ENCODE data around the gene PATL1.
A peak's percentile ranks its signal among the peaks of the same experiment; 100 is the strongest.
"Not testable (repeated sequence)": the region's sequence is repeated elsewhere in the genome, so short reads cannot be mapped to it uniquely, and the experiment has no call there.

The PATL1 gene, protein sequence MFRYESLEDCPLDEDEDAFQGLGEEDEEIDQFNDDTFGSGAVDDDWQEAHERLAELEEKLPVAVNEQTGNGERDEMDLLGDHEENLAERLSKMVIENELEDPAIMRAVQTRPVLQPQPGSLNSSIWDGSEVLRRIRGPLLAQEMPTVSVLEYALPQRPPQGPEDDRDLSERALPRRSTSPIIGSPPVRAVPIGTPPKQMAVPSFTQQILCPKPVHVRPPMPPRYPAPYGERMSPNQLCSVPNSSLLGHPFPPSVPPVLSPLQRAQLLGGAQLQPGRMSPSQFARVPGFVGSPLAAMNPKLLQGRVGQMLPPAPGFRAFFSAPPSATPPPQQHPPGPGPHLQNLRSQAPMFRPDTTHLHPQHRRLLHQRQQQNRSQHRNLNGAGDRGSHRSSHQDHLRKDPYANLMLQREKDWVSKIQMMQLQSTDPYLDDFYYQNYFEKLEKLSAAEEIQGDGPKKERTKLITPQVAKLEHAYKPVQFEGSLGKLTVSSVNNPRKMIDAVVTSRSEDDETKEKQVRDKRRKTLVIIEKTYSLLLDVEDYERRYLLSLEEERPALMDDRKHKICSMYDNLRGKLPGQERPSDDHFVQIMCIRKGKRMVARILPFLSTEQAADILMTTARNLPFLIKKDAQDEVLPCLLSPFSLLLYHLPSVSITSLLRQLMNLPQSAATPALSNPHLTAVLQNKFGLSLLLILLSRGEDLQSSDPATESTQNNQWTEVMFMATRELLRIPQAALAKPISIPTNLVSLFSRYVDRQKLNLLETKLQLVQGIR

DNA sequence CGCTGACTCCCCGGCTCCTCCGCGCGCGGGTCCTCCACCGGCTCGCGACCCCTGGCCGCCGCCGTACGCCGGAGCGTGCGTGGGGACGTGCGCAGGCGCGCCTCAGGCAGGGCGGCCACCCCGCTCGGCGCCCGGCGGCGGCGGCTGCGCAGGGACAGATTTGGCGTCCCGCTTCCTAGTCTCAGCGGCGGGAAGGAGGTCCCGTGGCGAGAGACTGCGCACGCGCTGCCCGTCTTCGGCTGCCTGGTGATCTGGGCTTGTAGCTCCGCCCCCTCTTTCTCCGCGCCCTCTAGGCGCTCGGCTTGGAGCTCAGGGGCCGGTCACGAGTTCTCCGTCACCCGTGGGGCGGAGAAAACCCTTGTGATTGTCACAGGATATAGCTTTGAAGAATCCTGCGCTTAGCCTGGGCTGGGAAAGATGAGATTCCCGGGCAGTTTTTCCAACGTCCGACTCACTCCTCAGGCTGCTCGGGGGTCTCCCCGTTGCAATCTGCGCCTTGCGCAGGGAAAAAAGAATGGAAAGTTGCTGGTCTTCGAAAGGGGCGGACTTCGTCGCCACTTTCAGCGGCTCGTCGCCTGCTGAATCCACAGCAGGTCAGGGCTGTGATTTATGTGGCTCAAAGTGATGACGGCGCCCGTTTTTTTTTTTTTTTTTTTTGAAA, at the start of gene PATL1:
Gene PATL1, minus strand, starts transcription at position 88 of the 661 bp plus-strand sequence. CDS start 142 bp downstream, outside the sequence.
- DNase-seq (ENCODE audit: low spot score), result peak; percentile 100

DNA sequence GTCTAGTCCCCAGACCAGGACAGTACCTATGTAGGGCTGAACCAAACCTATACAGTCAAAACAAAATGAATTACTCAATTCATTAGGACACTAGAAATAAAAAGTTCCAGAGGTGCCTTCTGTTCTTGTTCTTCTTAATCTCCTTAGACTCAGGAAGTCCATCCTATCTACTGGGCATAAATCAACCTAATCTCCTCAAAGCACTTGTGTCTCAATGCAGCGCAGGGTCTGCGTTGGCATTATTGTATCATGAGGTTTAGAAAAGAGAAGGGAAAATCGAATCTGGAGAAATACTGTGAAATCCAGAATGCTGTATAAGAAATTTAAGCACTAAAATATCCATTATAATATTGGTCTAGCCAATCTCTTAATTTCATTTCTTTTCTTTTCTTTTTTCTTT, 47.2 kb upstream of the PATL1 start:
- DNase-seq (ENCODE audit: low spot score), result no peak

DNA sequence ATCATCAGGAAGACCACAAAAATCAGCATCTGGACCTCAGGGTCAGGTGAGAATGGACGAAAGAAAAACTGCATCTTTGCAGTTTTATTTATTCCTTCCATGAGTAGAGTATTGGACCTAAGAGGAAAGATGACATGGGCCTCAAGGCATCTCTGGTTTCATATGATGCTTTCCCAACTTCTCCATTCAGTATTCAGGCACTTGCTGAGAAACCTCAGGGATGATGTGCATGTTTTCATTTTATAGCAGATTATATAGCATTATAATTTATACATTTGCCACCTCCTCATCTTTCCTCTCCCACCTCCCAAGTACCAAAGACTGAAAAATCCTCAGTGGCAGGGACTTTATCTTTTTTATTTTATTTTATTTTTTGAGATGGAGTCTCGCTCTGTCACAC, 44.9 kb upstream of the PATL1 start, which contains the start of gene OR10V1:
Gene OR10V1, minus strand, starts transcription at position 101 of the 400 bp plus-strand sequence. Its CDS starts 0 bp downstream, at position 101.
- no peak for DNase-seq (ENCODE audit: low spot score)

DNA sequence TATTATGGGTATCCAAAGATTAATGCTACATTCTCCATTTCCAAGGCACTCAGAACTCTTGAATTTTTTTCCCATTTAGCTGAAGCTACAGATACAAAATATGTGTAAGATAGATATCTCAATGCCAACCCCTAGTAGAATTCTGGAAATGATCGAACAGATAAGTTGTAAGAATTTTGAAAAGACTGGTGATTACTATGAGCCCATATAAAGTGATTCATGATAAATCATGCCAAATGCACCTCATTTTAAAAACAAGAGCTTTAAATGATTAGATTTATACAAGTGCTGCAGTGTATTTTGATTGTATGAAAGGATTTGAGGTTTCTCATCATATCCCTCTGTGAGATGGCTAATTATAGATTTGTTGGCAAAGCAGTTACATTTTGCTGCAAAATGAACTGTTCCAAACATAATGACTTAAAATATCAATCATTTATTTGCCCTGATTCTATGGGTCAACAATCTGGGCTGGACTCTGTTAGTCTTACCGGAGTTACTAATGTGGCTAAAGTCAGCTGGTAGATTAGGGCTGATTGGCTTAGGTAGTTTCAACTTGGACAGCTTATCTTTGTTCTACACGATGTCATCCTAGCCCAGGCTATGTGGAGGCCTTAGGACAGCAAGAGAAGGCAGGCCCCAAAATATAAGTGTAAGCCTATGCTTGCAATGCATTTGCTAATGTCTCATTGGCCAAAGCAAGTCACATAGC, 41.5 kb upstream of the PATL1 start:
- DNase-seq (ENCODE audit: low spot score), result no peak

DNA sequence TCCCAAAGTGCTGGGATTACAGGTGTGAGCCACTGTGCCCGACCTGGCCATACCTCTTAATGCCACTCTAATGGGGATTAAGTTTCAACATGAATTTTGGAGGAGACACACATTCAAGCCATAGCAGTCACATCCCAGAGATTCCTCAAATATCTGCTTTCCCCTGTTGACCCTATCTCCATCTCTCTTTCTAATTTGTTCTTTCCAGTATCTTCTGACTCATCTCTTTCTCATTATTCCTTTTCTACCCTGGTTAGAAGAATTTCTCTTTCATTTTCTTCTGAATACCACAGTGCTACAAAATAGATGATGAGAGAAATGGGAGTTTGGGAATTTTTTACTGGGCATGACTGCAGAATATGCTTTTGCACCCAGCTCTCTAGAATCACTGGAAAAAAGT, 39.7 kb upstream of the PATL1 start:
- DNase-seq (ENCODE audit: low spot score), result peak; percentile 44

DNA sequence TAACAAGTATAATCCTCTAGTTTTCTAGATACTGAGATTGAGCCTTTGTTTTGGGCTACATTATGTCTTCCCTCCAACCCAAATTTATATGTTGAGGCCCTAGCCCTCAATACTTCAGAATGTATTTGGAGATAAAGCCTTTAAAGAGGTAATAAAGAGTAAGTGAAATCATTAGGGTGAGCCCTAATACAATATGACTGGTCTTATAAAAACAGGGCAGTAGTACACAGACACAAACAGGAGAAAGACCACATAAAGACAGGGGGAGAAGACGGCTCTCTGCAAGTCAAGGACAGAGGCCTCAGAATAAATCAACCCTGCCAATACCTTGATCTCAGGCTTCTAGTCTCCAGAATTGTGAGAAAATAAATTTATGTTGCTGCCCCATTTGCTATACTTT, 38.5 kb upstream of the PATL1 start:
- DNase-seq (ENCODE audit: low spot score), result no peak

DNA sequence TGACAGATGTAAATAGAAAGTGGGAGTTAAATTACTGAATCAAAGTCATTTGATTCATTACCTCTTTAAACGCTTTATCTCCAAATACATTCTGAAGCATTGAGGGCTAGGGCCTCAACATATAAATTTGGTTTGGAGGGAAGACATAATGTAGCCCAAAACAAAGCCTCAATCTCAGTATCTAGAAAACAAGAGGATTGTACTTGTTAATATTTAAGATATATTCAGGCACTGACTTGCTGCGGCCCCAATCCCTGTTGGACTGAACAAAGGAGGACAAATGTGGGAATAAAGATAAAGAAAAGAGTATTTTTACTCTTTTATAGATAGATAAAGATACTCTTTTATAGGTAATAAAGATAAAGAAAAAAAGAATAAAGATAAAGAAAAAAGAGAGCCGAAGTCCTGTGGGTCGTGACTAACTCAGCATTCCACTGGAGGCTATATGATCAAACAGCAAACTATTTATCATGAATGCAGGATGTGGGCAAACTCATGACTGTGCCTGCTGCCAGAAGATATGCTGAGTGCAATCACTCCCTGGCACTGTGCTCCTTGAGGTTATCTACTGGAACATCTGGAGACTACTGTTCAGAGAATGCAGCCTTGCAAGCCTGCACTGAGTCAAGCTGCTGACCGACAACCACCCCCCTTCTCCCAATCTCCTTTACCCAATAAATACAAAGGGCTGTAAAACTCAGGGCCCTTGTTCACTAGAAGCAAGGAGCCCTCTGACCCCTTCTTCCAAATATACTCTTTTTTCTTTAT, 37.9 kb upstream of the PATL1 start:
- DNase-seq (ENCODE audit: low spot score), result peak; percentile 54

DNA sequence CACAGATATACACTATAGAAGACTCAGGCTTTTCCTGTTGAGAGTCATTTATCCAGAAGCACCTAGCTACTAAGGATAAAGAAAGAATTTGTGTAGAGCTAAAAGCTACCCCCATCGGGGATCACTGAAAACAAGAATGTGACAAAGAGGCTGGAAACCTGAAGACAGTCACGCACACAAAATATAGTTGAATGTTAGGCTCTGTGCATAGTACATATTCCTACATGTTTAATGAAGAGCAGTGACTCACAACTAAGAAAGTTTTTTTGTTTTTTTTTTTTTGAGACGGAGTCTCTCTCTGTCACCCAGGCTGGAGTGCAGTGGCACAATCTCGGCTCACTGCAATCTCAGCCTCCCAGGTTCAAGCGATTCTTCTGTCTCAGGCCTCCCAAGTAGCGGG, 36.5 kb upstream of the PATL1 start:
- no peak for DNase-seq (ENCODE audit: low spot score)

DNA sequence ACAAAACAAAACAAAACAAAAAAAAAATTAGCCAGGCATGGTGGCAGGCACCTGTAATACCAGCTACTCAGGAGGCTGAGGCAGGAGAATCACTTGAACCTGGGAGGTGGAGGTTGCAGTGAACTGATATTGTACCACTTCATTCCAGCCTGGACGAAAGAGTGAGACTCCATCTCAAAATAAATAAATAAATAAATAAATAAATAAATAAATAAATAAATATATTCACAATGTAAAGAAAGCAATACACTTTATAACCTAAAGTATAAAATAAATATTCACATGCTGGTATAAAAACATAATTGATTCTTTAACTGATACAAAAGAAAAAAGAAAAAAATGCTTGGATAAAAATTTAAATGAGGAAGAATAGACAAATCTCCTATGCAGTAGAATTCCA, 34.7 kb upstream of the PATL1 start:
- DNase-seq (ENCODE audit: low spot score), result not testable (repeated sequence)

DNA sequence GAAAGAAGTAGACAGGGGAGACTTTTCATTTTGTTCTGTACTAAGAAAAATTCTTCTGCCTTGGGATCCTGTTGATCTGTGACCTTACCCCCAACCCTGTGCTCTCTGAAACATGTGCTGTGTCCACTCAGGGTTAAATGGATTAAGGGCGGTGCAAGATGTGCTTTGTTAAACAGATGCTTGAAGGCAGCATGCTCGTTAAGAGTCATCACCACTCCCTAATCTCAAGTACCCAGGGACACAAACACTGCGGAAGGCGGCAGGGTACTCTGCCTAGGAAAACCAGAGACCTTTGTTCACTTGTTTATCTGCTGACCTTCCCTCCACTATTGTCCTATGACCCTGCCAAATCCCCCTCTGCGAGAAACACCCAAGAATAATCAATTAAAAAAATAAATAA, 31.3 kb upstream of the PATL1 start:
- DNase-seq (ENCODE audit: low spot score), result not testable (repeated sequence)

DNA sequence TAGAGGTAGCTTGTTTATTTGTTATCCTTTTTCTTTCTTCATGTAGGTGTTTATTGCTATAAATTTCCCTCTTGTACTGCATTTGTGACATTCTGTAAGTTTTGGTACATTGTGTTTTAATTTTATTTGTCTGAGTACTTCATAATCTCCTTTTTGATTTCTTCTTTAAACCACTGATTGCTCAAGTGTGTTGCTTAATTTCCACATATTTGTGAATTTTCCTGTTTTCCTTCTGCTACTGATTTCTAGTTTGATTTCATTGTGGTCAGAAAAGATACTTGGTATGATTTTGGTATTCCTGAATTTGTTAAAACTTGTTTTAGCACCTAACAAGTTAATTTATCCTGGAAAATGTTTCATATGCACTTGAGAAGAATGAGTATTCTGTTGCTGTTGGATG, 29.7 kb upstream of the PATL1 start:
- DNase-seq (ENCODE audit: low spot score), result no peak

DNA sequence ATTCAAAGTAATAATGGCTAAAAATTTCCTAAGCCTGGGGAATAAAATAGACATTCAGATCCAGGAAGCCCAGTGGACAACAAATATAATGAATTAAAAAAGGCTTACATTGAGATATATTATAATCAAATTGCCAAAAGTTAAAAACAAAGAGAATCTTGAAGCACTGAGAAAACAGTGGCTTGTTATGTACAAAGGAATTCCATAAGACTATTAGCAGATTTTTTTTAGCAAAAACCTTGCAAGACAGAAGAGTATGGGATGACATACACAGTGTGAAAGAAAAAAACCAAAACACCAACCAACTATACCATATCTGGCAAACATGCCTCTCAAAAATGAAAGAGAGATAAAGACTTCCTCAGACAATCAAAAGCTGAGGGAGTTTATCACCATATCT, 24.1 kb upstream of the PATL1 start:
- DNase-seq (ENCODE audit: low spot score), result no peak

DNA sequence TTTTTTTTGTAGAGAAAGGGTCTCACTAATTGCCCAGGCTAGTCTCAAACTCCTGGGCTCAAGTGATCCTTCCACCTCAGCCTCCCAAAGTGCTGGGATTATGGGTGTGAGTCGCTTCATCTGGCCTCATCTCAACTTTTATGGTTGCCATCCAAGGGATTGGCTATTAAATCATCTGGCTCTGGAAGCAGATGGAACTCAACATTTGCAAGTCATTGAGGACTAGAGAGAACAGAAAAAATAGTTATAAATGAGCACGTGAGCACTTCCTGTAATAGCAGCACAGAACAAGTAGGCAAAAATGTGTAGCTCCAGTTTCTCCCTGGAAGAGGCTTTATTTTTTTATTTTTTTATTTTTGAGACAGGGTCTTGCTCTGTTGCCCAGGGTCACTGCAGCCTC, 22.3 kb upstream of the PATL1 start:
- DNase-seq (ENCODE audit: low spot score), result no peak

DNA sequence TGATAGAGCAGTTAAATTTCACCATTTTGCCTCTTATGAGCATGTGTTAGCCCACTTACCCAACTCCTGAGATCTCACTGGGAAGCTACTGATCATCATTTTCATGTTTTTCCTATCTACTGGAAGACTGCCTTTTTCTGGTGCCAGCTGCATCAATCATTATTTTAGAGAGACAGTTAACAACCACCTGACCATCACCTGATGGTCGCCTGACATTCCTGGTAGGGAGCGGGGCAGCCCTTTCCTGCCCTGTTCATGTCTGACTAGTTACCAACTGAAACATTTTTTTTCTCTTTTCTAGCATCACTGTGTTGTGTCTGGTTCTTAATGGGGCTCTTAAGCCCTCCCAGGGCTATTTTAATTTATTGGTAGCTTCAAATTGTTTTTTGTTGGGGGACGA, 20.2 kb upstream of the PATL1 start:
- no peak for DNase-seq (ENCODE audit: low spot score)

DNA sequence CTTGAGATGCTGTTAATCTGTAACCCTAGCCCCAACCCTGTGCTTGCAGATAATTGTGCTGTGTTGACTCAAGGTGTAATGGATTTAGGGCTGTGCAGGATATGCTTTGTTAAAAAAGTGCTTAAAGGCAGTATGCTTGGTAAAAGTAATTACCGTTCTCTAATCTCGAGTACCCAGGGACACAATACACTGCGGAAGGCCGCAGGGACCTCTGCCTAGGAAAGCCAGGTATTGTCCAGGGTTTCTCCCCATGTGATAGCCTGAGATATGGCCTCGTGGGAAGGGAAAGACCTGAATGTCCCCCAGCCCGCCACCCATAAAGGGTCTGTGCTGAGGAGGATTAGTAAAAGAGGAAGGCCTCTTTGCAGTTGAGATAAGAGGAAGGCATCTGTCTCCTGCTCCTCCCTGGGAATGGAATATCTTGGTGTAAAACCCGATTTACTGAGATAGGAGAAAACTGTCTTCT, 12.5 kb upstream of the PATL1 start:
- DNase-seq (ENCODE audit: low spot score), result not testable (repeated sequence)

DNA sequence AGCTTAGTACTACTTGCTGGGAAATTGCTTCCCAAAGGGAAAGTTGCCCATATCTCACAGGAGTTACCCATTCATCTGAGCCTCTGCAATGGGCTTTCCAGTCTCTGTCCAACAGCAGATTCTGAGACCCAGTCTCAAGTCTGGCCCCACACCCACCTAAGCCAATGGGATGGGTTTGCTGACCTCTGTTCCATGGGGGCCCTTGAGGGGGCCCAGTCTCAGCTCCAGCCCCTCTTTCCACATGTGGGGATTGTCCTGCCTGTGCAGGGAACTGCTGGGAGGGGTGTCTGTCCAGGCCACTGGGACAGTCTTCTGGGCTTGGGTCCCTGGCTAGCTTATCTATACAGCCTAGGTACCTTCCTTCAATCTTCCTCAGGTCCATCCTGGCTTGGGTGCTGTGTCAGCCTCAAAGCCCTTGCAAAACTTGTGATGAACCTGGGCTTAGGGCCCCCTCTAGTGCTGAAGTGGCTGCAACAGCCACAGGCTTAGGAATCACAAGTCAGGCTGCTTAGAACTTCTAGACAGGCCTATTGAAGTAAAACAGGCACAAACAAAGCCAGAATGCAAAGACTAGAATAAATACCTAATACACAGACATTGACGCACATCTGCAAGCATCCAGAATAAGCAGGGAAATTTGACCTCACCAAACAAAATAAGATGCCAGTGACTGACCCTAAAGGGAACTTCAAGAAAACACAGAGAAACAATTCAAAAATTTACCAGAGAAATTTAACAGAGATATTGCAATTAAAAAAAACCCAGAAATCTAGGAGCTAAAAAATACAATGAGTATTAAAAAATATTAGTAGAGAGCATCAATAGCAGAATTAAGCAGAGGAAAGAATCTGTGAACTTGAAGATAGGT, 11.7 kb upstream of the PATL1 start:
- DNase-seq (ENCODE audit: low spot score), result peak; percentile 77

DNA sequence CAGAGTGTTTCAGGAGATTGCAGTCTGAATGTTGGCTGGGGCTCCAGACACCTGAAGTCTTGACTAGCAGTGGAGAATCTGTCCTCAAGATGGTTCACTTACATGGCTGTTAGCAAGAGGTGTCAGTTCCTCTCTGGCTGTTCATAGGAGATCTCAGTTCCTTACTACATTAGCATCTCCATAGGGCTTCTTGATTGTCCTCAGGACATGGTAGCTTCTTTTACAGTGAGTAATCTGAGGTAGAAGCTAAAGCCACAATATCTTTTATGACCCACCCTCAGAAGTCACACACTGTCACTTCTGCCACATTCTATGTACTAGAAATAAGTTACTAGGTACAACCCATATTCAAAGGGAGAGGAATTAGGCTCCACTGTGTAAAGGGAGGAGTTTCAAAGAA, 10.5 kb upstream of the PATL1 start:
- DNase-seq (ENCODE audit: low spot score), result no peak

DNA sequence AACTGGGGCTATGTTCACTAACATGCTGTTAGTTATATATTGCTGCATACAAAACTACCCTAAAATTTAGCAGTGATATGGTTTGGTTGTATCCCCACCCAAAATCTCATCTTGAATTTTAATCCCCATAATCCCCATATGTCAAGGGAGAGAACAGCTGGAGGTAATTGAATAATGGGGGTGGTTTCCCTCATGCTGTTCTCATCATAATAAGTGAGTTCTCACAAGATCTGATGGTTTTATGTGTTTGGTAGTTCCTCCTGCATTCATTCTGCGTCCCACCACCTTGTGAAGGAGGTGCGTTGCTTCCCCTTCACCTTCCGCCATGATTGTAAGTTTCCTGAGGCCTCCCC, 10.0 kb upstream of the PATL1 start:
- no peak for DNase-seq (ENCODE audit: low spot score)

DNA sequence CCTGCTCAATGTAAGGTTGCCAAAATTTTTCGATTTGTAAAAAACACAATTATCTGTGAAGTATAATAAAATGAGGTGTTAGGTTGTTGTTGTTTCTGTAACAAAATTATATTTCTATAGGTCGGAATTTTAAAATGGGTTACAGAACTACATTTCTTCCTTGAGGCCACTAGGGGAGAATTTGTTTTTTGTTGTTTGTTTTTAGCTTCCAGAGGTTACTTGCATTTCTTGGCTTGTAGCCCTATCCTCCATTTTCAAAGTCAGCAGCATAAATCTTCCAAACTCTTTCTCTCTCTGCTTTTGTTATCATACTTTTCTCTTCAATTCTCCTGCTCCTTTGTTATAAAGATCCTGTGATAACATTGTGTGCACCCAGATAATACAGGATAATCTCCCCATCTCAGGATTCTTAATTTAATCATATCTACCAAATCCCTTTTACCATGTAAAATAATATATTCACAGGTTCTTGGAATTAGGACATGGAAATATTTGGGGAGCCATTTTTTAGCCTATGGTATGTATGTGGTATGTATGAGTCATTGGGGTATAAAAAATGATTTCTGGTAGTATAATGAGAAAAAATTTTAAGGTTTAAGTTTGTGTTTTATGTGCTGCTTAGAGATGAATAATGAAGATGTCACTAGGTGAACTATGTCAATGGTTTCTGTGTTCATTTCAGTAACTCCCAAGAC, 9.4 kb upstream of the PATL1 start:
- DNase-seq (ENCODE audit: low spot score), result no peak

DNA sequence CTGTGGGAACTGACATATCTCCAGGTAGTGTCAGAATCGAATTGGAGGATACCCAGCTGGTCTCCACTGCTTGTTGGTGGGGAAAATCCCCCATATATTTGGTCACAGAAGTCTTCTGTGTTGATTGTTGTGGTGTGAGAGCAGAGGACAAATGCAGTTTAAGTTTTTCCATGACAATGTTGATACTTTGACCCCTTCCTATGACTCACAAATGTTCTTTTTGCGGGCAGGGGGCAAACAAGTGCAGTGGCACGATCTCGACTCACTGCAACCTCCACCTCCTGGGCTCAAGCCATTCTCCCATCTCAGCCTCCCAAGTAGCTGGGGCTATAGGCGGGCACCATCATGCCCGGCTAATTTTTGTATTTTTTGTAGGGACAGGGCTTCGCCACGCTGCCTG, 7.4 kb upstream of the PATL1 start:
- DNase-seq (ENCODE audit: low spot score), result no peak

Measured in AG08395 (cell line).